K562 (cell line): ENCODE results near the gene DTNBP1. TPM values are rescaled to one million over a fixed set of nuclear protein-coding genes. Genes with fewer than 3 reads are reported as not detected.
A peak's percentile ranks its signal among the peaks of the same experiment; 100 is the strongest.

Source experiments
- ATF7 ChIP-seq: fragments of 450-650 bp; IDR thresholded peaks from 2 replicates; pipeline ENCODE4 v1.7.1; 2014; ENCODE audit warnings: mild to moderate bottlenecking, moderate library complexity
- CBFB ChIP-seq: sonication (generic); formaldehyde crosslinking; IDR thresholded peaks from 2 replicates; pipeline ENCODE4 v1.4.0; 2020; ENCODE audit warnings: mild to moderate bottlenecking, missing genetic modification reagents
- CBX3 ChIP-seq, 2 experiments: IDR thresholded peaks; 1 replicate in 1 of 2; 2 replicates in 1 of 2; pipeline ENCODE4 v1.6.1; 2012; ENCODE audit warnings: inconsistent platforms in 2 of 2, low read length in 2 of 2, borderline replicate concordance in 1 of 2, control low read depth in 1 of 2
- CC2D1A ChIP-seq: fragments of 450-650 bp; IDR thresholded peaks from 2 replicates; pipeline ENCODE4 v1.6.1; 2017; ENCODE audit warnings: mild to moderate bottlenecking
- CREB1 ChIP-seq, 2 experiments: sonication (generic) in 1 of 2; formaldehyde crosslinking in 1 of 2; IDR thresholded peaks; 2 replicates each; pipeline versions ENCODE4 v1.6.1 to v1.8.0; 2012 to 2022; ENCODE audit warnings: inconsistent platforms in 1 of 2, mild to moderate bottlenecking in 1 of 2, missing genetic modification reagents in 1 of 2, moderate library complexity in 1 of 2
- FOXJ2 ChIP-seq: fragments of 200-800 bp; sonication (Bioruptor generic); IDR thresholded peaks from 2 replicates; pipeline ENCODE4 v1.6.1; 2016; ENCODE audit warnings: missing genetic modification characterization, missing compliant biosample characterization
- GATAD2B ChIP-seq: fragments of 450-650 bp; IDR thresholded peaks from 2 replicates; pipeline ENCODE4 v1.6.1; 2017; ENCODE audit warnings: mild to moderate bottlenecking, borderline replicate concordance
- HDAC2 ChIP-seq: fragments of 450-650 bp; IDR thresholded peaks from 2 replicates; pipeline ENCODE4 v1.6.1; 2016; ENCODE audit warnings: mild to moderate bottlenecking
- MAFK ChIP-seq: IDR thresholded peaks from 2 replicates; pipeline ENCODE4 v1.6.1; 2011; ENCODE audit warnings: low read length, improper control_type of control experiment
- SMC3 ChIP-seq: conservative IDR thresholded peaks from 2 replicates; pipeline ENCODE4 v1.6.1; 2011; ENCODE audit warnings: low read depth, low read length, improper control_type of control experiment; ENCODE audit not compliant: insufficient read depth
- TBP ChIP-seq: optimal IDR thresholded peaks from 2 replicates; pipeline ENCODE3; 2011; ENCODE audit warnings: low read depth, low read length, improper control_type of control experiment
- ZNF197 ChIP-seq: fragments of 200-800 bp; sonication (Bioruptor generic); IDR thresholded peaks from 2 replicates; pipeline ENCODE4 v1.6.1; 2016; ENCODE audit warnings: low read depth, missing genetic modification characterization, missing compliant biosample characterization
- ZNF232 ChIP-seq: sonication (generic); formaldehyde crosslinking; IDR thresholded peaks from 2 replicates; pipeline ENCODE4 v1.8.0; 2022; ENCODE audit warnings: mild to moderate bottlenecking, missing genetic modification reagents
- ZNF79 ChIP-seq: fragments of 250-450 bp; sonication (Bioruptor Pico); IDR thresholded peaks from 2 replicates; pipeline ENCODE4 v1.4.0; 2020; ENCODE audit warnings: low read depth, mild to moderate bottlenecking, moderate library complexity
- polyA plus RNA-seq, 8 experiments: library from polyadenylated mRNA; depleted of rRNA in 4 of 8; stranded (reverse) in 5 of 8; unstranded in 3 of 8; fragments of >200 nt; fragmentation: Nextera tagmentation in 2 of 8; fragmentation: Illumina TruSeq in 1 of 8; extraction: Ambion mirVana in 2 of 8; extraction: Trizol in 1 of 8; gene quantifications; 2 replicates each; pipeline versions ENCODE4 v1.2.1 to v1.2.3, GENCODE V29; 2011 to 2014; ENCODE audit warnings: inconsistent platforms in 1 of 8, missing spikeins in 1 of 8
- total RNA-seq, 7 experiments: library from RNA; depleted of rRNA in 6 of 7; stranded (reverse); fragments of >200 nt in 6 of 7; fragmentation: Illumina TruSeq in 2 of 7; extraction: Trizol in 2 of 7; gene quantifications; 2 replicates each; pipeline versions ENCODE4 v1.2.1 to v1.2.3, GENCODE V29; 2011 to 2021; ENCODE audit warnings: low replicate concordance in 1 of 7
- TF ChIP-seq, protein P1 (sequence below): fragments of 250-450 bp; sonication (Bioruptor Pico); IDR thresholded peaks from 2 replicates; pipeline ENCODE4 v1.8.0; 2022; ENCODE audit warnings: inconsistent platforms, mild to moderate bottlenecking, moderate library complexity, borderline replicate concordance
- TF ChIP-seq, protein P2 (sequence below), 3 experiments: fragments of 200-800 bp in 1 of 3; fragments of 250-450 bp in 1 of 3; fragments of 450-650 bp in 1 of 3; sonication (Bioruptor Pico) in 1 of 3; sonication (Bioruptor generic) in 1 of 3; formaldehyde crosslinking in 1 of 3; IDR thresholded peaks; 2 replicates each; pipeline versions ENCODE4 v1.6.1 to v1.8.0; 2016 to 2022; ENCODE audit warnings: mild to moderate bottlenecking in 2 of 3, missing genetic modification characterization in 2 of 3, missing compliant biosample characterization in 1 of 3, moderate library complexity in 1 of 3
- TF ChIP-seq, protein P3 (sequence below): fragments of 450-650 bp; IDR thresholded peaks from 2 replicates; pipeline ENCODE4 v1.6.1; 2016
- TF ChIP-seq, protein P4 (sequence below): fragments of 200-800 bp; sonication (Bioruptor generic); IDR thresholded peaks from 2 replicates; pipeline ENCODE4 v1.6.1; 2017; ENCODE audit warnings: missing genetic modification characterization, missing compliant biosample characterization

The DTNBP1 gene
- total and polyA plus RNA-seq, 9 of the 15 experiments (the other 6 are each of a cell fraction or from before 2014, with no cell fraction given): 16.7 to 54.5 (median 21.4) TPM

DNA sequence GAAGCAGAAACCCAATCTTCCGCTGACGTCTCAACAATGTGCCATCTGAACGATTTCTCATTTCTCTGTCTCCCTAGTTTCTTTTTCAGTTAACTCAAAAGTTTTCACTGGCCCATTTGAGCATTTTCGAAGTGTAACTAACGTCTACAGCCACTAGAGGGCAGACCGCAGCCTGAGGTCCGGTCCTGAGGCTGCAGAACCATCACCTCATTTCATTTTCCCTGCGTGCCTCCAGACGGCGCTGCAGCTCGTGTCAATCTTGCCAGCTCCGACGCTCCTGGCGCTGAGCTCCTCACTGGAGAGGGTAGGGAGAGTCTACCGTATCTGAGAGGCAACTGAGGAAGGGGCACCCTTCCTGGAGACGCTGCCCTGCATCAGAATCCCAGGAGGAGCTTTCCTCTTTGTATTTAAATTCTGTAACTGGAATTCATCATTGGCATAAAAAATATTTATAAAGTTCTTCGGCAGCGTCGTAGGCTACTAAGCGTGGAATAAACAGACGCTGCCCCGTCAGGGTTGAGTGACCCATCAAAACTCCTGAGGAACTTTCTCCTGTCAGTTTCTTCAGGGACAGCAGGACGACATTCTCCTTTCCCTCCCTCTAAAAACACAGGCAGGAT, 28.5 kb upstream of the DTNBP1 start (continued):
- no peak; the same call in 1 of the 2 replicates for TF ChIP-seq CBFB (CRISPR knock-in tag)
- TF ChIP-seq ZNF232: no peak
- peak; percentile 95 for TF ChIP-seq CC2D1A
- TF ChIP-seq, protein P1, sequence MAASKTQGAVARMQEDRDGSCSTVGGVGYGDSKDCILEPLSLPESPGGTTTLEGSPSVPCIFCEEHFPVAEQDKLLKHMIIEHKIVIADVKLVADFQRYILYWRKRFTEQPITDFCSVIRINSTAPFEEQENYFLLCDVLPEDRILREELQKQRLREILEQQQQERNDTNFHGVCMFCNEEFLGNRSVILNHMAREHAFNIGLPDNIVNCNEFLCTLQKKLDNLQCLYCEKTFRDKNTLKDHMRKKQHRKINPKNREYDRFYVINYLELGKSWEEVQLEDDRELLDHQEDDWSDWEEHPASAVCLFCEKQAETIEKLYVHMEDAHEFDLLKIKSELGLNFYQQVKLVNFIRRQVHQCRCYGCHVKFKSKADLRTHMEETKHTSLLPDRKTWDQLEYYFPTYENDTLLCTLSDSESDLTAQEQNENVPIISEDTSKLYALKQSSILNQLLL (CRISPR knock-in tag): no peak
- TF ChIP-seq ATF7: 0 out of 2 replicates have a peak, but pooled peaks have one; percentile 40
- TF ChIP-seq, protein P2, sequence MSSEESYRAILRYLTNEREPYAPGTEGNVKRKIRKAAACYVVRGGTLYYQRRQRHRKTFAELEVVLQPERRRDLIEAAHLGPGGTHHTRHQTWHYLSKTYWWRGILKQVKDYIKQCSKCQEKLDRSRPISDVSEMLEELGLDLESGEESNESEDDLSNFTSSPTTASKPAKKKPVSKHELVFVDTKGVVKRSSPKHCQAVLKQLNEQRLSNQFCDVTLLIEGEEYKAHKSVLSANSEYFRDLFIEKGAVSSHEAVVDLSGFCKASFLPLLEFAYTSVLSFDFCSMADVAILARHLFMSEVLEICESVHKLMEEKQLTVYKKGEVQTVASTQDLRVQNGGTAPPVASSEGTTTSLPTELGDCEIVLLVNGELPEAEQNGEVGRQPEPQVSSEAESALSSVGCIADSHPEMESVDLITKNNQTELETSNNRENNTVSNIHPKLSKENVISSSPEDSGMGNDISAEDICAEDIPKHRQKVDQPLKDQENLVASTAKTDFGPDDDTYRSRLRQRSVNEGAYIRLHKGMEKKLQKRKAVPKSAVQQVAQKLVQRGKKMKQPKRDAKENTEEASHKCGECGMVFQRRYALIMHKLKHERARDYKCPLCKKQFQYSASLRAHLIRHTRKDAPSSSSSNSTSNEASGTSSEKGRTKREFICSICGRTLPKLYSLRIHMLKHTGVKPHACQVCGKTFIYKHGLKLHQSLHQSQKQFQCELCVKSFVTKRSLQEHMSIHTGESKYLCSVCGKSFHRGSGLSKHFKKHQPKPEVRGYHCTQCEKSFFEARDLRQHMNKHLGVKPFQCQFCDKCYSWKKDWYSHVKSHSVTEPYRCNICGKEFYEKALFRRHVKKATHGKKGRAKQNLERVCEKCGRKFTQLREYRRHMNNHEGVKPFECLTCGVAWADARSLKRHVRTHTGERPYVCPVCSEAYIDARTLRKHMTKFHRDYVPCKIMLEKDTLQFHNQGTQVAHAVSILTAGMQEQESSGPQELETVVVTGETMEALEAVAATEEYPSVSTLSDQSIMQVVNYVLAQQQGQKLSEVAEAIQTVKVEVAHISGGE (CRISPR knock-in tag; IDR thresholded peaks at IDR 0.05): no peak
- no peak for TF ChIP-seq FOXJ2 (tag)
- TF ChIP-seq, protein P3, sequence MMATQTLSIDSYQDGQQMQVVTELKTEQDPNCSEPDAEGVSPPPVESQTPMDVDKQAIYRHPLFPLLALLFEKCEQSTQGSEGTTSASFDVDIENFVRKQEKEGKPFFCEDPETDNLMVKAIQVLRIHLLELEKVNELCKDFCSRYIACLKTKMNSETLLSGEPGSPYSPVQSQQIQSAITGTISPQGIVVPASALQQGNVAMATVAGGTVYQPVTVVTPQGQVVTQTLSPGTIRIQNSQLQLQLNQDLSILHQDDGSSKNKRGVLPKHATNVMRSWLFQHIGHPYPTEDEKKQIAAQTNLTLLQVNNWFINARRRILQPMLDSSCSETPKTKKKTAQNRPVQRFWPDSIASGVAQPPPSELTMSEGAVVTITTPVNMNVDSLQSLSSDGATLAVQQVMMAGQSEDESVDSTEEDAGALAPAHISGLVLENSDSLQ: peak; percentile 29; the same call in 1 of the 2 replicates
- TF ChIP-seq GATAD2B: peak; percentile 70; the same call in 1 of the 2 replicates
- no peak for TF ChIP-seq HDAC2
- TF ChIP-seq MAFK: peak; percentile 60; the same call in 1 of the 2 replicates
- TF ChIP-seq, protein P4, sequence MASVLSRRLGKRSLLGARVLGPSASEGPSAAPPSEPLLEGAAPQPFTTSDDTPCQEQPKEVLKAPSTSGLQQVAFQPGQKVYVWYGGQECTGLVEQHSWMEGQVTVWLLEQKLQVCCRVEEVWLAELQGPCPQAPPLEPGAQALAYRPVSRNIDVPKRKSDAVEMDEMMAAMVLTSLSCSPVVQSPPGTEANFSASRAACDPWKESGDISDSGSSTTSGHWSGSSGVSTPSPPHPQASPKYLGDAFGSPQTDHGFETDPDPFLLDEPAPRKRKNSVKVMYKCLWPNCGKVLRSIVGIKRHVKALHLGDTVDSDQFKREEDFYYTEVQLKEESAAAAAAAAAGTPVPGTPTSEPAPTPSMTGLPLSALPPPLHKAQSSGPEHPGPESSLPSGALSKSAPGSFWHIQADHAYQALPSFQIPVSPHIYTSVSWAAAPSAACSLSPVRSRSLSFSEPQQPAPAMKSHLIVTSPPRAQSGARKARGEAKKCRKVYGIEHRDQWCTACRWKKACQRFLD: peak; percentile 43; the same call in 1 of the 2 replicates
- TF ChIP-seq CBX3 (IDR thresholded peaks at IDR 0.05; ENCODE audit: borderline replicate concordance in 1 of 2, low read length in 2 of 2): peak in 1 of 2 experiments; percentile 80; a peak in 2 of 3 replicates
- peak; percentile 43 for TF ChIP-seq TBP
- TF ChIP-seq CREB1 (IDR thresholded peaks at IDR 0.05): peak; percentile 30; the same call in 1 of the 2 replicates
- peak; percentile 62 for TF ChIP-seq CREB1 (CRISPR knock-in tag; IDR thresholded peaks at IDR 0.05)
- TF ChIP-seq SMC3: peak; percentile 100
- 0 out of 2 replicates have a peak, but pooled peaks have one; percentile 57 for TF ChIP-seq ZNF197
- TF ChIP-seq ZNF79 (CRISPR knock-in tag): no peak
